Right forelimb (tissue), 1 donor: Measurements from ENCODE around the gene CEP57L1.
"Not testable (repeated sequence)": the region's sequence is repeated elsewhere in the genome, so short reads cannot be mapped to it uniquely, and the experiment has no call there.

Experiments used
- DNase-seq: peaks from one replicate; pipeline ENCODE4 v3.0.0-alpha.2; 2018

Gene CEP57L1

DNA sequence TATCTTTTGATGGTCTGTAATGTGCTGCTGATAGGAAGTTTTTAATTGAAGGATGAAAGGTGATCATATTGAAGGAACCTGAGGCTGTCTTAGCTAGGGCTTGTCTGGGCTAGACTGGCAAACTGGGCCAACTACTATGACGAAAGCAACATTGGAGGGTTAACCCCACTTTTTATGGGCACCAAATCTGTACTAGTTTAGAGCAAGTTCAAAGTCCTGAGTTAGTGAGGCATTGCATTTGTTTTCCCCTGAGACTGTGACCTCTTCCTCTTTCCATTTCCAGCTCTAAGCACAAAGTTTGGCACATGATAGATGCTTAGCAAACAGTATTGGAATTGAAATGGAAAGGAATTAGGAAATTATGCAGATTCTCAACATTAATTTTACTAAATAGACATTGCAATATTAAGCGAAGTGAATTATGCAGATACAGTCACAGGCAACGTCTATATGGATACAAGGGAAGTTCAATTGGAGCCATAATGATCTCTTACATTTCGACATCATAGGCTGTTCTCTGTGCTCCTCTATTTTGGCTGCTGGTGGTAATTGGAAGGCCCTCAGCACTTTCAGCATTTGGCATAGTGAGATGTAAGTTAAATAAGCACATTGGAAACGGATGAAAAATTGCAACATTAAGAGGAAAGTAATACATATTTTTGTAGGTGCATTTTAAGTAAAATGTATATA is 22.2 kb downstream of the CEP57L1 start:
- DNase-seq = no peak

DNA sequence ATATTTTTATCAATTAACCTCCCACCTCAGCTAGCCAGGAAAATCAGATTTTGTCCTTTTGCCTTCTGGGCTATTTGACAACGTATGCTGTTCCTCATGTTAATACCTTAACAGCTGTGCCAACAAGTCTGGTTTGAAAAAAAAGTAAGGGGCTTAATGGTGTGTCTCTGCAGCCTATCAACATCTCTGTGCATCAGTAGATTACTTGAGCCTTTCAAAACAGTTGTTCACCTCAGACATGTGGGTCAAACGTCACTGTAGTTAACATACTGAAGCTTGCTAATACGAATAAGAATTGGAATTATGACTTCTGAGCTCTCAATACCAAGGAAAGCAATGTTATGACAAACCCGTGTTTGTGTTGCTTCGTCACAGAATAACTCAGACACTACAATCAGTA is 23.0 kb downstream of the CEP57L1 start:
- DNase-seq = no peak

DNA sequence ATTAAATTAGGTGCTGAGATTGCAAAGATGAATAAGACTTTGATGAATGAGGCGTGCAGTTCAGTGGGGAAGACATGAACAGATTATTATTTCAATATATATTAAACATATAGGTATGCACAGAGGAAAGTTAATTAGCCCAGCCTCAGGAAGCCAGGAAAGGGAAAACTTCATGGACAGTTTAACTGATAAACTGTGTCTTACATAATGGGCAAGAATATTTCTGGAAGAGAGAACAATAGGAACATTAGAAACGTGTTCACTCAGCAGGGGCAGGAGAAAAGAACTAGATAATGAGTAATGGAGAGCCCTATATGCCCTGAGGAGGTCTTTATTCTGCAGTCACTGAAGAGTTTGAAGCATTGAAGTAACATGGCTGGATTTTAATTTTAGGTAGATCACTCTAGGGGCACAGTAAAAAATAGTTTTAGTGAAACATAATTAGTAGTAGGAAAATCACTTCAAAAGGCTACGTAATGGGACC is 23.6 kb downstream of the CEP57L1 start:
- DNase-seq = no peak

DNA sequence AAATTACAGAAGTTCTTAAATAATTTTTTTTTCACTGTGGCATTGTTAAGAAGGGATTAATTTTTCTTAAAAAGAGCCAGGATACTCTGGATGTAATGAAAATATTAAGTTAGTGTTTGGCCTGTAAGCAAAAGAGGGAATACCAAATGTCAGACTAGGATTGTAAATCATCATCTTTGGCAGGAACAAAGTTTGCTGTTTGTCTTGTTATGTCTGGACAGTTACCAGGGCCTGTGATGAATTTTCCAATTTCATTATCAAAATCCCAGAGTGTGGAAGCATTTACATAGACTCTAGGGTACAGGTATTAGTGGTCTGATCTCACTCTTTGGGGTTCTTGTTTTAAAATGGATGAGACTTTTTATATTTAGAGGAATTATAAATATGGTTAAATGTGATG is 26.1 kb downstream of the CEP57L1 start:
- no peak for DNase-seq

DNA sequence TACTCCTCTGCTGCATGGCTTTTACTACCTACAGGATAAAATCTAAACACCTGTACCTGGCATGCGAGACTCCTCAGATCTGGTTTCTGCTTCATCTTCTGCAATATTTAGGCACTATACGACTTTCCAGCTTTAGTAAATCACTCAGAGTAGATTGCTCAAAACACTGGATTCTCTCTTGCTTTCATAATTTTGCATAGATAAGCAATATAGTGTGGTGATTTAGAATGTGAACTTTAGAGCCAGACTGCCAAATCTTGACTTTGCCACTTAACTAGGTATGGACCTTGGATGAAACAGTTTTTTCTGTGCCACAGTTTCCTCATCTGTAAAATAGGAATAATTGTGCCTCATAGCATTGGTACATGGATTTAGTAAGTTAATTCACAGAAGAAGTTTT is 28.9 kb downstream of the CEP57L1 start:
- no peak for DNase-seq

DNA sequence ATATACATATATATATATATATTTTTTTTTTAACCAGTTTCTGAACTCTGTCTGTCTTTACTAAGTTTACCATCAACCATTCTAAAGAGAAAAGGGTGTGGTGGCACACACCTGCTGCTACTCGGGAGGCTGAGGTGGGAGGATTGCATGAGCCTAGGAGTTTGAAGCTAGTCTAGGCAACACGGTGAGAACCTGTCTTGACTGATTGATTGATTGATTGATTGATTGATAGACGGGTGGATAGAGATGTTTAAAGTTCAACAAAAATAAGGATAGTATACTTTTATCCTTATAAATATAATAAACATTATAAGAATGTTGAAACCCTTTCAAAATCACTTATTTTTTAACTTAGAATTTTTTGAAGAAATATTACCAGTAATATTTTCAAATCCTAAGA is 30.2 kb downstream of the CEP57L1 start:
- no peak for DNase-seq

DNA sequence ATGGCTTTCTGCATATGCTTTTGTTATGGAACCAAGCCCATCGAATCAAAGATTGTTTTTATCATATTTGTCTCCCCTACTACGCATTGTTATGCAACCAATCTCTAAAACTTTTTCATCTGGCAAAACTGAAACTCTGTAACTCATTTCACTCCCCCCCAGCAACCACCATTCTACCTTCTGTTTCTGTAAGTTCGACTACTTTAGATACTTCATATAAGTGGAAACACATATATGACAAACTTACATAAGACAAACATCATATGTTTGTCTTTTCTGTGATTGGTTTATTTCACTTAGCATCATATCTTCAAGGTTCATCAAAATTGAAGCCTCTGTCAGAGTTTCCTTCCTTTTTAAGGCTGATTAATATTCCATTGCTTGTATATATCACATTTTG is 34.8 kb downstream of the CEP57L1 start:
- DNase-seq = no peak

DNA sequence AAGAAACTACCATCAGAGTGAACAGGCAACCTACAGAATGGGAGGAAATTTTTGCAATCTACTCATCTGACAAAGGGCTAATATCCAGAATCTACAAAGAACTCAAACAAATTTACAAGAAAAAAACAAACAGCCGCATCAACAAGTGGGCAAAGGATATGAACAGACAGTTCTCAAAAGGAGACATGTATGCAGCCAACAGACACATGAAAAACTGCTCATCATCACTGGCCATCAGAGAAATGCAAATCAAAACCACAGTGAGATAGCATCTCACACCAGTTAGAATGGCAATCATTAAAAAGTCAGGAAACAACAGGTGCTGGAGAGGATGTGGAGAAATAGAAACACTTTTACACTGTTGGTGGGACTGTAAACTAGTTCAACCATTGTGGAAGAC is 40.3 kb downstream of the CEP57L1 start:
- DNase-seq = not testable (repeated sequence)

DNA sequence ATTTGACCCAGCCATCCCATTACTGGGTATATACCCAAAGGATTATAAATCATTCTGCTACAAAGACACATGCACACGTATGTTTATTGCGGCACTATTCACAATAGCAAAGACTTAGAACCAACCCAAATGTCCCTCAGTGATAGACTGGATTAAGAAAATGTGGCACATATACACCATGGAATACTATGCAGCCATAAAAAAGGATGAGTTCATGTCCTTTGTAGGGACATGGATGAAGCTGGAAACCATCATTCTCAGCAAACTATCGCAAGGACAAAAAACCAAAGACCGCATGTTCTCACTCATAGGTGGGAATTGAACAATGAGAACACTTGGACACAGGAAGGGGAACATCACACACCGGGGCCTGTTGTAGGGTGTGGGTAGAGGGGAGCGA is 40.7 kb downstream of the CEP57L1 start:
- DNase-seq = not testable (repeated sequence)

DNA sequence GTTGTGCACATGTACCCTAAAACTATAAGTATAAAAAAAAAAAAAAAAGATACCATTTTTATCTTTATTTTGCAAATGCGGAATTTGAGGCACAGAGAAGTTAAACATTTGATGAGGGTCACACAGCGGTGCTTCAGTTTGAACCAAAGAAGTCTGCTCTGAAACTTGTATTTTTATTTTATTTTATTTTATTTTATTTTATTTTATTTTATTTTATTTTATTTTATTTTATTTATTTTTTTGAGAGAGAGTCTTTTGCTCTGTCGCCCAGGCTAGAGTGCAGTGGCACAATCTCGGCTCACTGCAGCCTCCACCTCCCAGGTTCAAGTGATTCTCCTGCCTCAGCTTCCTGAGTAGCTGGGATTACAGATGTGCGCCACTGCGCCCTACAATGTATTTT is 41.2 kb downstream of the CEP57L1 start:
- DNase-seq = not testable (repeated sequence)

DNA sequence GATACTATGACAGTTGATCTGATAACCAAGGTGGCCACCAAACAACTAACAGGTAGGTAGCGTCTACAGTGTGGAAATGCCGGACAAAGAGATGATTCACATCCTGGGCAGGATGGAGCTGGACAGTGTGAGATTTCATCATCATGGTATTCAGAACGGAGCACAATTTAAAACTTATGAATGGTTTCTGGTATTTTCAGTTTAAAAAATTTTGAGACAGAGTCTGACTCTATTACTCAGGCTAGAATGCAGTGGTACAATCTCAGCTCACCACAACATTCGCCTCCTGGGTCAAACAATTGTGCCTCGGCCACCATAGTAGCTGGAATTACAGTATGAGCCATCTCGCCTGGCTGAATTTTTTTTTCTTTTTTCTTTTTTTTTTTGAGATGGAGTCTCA is 43.8 kb downstream of the CEP57L1 start:
- DNase-seq = no peak

DNA sequence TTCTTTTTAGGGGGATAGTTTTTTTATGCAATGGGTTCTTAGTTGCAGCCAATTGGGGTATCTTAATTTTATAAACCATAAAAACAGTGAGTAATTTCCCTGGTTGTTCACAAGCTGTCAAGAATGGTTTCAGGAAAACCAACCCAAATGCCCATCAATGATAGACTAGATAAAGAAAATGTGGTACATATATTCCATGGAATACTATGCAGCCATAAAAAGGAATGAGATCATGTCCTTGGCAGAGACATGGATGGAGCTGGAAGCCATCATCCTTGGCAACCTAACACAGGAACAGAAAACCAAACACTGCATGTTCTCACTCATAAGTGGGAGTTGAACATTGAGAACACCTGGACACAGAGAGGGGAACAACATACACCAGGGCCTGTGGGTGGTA is 46.8 kb downstream of the CEP57L1 start:
- DNase-seq = not testable (repeated sequence)

DNA sequence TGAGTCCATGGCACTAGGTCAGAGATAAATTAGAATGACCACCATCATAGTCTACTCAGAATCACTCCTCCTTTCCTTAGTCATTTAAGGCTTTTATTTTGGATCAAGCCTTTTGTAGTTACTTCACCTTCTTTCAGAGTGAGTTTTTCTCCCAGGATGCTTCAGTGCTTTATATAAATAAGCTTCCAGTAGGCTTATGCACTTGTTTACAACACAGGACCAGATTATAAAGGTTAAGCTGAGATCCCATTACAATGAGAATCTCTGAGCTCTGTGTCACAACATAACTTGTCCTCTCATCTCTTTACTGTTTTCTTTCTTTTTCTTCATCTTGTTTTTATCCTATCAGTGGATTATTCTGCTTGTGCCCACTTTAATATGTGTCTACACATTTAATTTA is 47.9 kb downstream of the CEP57L1 start:
- no peak for DNase-seq

DNA sequence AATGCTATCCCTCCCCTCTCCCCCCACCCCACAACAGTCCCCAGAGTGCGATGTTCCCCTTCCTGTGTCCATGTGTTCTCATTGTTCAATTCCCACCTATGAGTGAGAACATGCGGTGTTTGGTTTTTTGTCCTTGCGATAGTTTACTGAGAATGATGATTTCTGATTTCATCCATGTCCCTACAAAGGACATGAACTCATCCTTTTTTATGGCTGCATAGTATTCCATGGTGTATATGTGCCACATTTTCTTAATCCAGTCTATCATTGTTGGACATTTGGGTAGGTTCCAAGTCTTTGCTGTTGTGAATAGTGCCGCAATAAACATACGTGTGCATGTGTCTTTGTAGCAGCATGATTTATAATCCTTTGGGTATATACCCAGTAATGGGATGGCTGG is 52.9 kb downstream of the CEP57L1 start:
- DNase-seq = not testable (repeated sequence)

DNA sequence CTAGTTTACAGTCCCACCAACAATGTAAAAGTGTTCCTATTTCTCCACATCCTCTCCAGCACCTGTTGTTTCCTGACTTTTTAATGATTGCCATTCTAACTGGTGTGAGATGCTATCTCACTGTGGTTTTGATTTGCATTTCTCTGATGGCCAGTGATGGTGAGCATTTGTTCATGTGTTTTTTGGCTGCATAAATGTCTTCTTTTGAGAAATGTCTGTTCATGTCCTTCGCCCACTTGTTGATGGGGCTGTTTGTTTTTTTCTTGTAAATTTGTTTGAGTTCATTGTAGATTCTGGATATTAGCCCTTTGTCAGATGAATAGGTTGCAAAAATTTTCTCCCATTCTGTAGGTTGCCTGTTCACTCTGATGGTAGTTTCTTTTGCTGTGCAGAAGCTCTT is 53.4 kb downstream of the CEP57L1 start:
- not testable (repeated sequence) for DNase-seq

DNA sequence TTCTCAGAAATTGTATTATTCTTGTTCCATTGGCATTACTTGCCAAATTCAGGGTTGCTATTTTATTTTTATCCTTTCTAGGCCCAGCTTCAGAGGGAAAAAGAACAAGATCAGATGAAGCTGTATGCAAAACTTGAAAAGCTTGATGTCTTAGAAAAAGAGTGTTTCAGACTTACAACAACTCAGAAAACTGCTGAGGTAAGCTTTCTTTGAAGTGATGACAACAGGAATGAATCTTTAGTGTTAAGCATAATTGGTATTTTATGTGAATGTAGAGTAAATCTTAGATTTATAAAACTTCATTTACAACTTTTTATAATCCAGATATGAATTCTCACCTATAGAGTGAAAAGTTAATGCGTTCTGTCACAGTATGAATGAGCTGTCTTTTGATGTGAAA is 58.4 kb downstream of the CEP57L1 start:
- DNase-seq = no peak

DNA sequence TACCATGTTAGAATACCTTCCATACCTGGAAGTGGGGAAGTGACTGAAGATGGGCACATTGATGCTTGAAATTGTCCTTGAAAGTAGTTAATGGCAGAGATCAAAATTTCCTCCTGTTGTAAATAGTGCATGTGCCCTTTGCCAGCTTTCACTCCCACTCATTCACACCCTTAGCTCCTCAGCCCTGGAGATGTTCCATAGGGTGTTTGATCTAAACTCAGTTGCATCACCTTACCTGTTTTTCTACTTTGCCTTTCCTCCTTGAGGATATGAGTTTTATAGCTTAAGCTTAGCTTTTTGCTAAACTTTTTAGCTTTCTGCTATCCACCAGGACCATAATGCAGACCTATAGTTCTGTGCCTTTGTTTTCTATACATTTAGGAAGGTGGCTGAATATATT is 69.0 kb downstream of the CEP57L1 start:
- DNase-seq = no peak

DNA sequence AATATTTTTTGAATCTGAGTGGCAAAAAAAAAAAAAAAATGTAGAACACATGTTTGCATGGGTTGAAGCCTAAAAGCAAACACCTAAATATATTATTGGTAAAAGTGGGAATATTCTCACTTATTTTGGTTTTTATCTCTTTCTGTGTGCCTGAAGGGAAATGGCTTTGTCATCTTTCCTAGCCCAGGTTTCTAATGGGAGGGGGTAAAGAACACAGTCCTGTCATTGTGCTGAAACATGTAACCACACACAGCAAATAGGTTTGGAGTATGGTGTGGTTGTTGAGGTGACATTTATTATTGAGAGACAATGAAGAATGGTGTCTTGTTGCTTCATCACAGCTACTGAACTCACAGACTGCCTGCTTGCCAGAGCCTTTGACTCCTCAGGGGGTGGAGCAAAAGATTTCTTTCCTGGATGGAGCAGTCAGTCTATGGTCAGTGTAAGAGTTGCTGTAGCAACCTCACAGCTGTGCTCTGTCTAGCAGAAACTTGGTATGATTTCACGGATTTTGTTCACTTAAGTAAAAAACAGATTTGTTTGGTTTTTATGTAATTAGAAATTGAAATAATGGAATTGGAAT is 70.2 kb downstream of the CEP57L1 start:
- DNase-seq = peak; percentile 50

DNA sequence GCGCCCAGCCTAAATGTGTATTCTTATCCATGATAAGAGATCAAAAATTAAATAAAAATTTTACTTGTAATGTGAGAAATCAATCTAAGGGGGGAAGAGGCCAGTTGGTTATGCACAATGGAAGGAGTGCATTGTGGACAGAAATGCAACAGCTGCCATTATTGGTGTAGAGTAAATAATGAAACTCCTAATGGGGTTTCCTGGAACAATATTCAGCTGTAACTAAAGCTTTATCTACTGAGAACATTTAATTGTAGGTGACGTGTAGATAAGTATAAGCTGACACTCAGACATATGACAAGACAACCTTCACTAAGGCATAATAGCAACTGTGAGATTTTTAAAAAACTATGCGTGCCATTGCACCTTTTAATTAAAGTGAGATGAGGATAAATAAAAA is 71.4 kb downstream of the CEP57L1 start:
- DNase-seq = no peak

DNA sequence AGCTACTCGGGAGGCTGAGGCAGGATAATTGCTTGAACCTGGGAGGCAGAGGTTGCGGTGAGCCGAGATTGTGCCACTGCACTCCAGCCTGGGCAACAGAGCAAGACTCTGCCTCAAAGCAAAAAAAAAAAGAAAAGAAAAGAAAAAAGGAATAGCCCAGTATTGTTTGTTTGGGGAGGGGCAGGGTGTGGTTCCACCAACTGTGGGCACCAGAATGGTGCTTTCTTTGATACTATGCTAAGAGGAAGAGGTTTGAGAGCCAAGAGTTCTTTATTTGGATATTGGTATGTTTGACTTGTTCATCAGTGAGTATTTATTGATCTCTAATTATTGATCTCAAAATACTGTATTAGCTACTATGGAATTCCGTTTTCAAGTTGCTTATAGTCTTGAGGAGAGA is 72.3 kb downstream of the CEP57L1 start:
- DNase-seq = no peak

DNA sequence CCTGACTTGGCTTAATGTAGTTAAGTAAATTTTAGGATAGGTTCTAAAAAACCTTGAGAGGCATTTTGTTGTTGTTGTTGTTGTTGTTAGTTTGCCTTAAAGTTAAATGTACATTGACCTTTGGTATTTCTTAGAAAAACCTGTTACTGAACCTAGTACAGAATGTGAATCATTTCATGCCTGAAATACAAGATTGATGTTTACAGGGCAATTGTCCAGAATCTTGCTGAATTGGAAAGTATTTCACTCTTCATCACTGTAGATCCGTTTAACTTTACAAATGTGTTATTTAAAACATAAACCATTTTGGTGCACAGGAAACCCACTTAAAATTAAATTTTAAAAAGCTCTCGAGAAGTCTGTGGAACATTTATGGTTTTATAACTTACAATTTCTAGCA is 75.0 kb downstream of the CEP57L1 start:
- DNase-seq = no peak

DNA sequence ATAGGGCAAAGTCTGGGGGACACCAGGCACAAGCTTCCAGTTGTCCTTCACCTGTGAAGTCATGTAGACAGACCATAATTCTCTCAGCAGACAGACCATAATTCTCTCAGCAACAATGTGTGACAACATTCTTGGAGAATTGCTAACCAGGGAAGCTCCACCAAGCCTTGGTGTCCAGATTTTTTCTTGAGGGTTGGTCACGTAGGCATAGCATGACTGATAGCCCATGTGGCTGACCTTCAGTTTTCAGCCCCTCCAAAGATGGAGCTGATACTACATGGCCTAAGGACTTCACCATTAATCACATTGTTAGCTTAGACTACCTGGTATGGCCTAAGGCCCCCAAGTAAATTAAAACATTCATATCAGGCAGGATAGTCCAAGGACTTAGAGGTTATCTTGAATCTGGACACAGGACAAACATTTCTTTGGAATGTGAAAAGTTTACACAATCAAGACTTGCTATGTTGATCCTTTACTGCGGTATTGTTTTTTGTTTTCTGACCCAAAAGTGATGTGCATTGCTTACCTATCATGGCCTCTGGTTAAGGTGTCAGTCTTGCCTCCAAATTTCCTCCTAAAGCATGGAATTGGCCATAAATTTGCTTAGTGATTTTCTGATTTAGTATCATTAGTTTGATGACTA is 76.9 kb downstream of the CEP57L1 start:
- no peak for DNase-seq

DNA sequence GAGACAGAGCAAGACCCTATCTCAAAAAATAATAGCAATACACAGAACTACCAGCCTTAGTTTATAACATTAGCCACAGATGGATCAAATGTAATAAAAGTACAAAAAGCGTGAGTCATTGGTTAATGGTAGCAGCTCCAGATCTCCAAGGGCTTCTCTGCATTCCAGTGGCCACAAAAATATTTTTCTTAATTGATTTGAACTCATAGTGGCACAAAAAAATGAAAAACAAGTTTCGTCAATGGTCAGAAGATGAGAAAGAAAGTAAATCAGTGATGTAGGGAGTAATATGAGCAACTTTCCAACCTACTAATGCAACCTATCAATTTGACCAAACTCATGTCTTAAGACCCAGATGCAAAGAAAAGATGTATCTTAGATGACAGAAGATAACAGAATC is 79.6 kb downstream of the CEP57L1 start:
- DNase-seq = no peak

DNA sequence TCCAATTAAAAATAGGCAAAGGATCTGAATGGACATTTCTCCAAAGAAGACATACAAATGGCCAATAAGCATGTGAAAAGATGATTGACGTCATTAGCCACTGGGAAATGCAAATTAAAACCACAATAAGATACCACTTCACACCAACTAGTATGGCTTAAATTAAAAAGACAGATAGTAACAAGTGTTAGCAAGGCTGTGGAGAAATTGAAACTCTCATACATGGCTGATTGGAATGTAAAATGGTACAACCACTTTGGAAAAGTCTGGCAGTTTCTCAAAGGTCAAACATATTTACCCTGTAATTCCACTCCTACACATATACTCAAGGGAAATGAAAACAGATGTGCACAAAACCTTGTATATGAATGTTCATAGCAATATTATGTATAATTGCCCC is 83.6 kb downstream of the CEP57L1 start:
- no peak for DNase-seq
